Endometrial microvascular endothelial cells (primary cell): Measurements from ENCODE around the gene CACNA1S. TPM values are rescaled to one million over a fixed set of nuclear protein-coding genes. Genes with fewer than 3 reads are reported as not detected.

Source experiments
- in situ Hi-C: cut with HindIII; loops from 2 replicates; pipeline ENCODE4 v1.10.0; 2017; ENCODE audit warnings: low sequenced_read_pairs, low pct_unique_long_range_greater_than_20kb; ENCODE audit errors: inconsistent ontology term
- total RNA-seq: library from RNA; depleted of rRNA; stranded (reverse); fragments of >200 nt; gene quantifications from one replicate; pipeline ENCODE4 v1.2.3, GENCODE V29; 2015; ENCODE audit errors: inconsistent ontology term

CACNA1S gene
- total RNA-seq, 1 donor from 2014 or later, result not detected

GRCh38 chr1:201023517-201023902 lies 88.7 kb downstream of the CACNA1S start, which contains the start of gene KIF21B:
Gene KIF21B, minus strand, starts transcription at chr1:201023714. Its CDS starts 331 bp downstream, at chr1:201023383.
- in situ Hi-C loops, result no loop called here

GRCh38 chr1:201022820-201023516 lies 89.3 kb downstream of the CACNA1S start:
- in situ Hi-C loops, result no loop called here

GRCh38 chr1:201022493-201022819 lies 89.8 kb downstream of the CACNA1S start:
- in situ Hi-C loops, result no loop called here

- in situ Hi-C loops, result no loop called here
Measured at GRCh38 chr1:201021630-201022492, 90.4 kb downstream of the CACNA1S start.

DNA sequence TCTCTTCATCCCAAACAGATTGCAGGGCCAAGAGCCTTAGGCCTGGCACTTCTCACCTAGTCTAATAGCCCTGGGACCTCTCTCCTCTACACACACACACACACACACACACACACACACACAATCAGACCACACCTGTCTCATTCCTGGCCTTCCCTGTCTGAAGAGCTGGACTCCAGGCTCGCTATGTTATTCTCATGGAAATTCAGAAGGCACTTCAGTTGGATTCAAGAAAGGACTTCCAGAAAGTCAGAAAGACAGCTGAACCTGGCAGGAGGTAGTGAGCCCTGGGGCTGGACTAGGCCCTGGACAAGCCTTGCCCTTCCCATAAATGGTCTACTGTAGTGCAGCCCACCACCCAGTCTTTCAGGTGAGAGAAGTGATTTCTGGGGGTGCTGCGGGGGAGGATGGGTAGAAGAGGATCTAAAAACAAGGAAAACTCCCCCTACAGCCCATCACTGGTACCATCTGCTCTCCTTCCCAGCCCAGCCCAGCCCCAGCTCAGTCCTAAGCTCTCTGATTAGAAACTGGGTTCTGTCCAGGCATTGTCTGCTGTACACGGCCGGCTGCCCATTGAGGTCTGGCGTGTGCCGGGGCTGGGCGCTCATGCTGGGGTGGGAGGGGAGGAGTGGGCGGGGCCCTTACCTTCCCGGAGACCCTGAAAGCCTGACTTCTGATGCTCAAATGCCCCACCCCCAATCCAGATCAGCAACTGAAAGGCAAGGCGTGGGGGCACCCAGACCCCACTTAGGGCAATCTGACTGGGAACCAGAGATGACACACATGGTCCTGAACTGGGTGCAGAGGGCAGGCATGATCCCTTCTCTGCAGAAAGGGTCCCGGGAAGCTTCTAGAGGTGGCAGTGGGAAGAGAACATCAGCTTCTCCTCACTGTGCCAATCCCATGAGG lies 91.3 kb downstream of the CACNA1S start:
- in situ Hi-C loops, result no loop called here

DNA sequence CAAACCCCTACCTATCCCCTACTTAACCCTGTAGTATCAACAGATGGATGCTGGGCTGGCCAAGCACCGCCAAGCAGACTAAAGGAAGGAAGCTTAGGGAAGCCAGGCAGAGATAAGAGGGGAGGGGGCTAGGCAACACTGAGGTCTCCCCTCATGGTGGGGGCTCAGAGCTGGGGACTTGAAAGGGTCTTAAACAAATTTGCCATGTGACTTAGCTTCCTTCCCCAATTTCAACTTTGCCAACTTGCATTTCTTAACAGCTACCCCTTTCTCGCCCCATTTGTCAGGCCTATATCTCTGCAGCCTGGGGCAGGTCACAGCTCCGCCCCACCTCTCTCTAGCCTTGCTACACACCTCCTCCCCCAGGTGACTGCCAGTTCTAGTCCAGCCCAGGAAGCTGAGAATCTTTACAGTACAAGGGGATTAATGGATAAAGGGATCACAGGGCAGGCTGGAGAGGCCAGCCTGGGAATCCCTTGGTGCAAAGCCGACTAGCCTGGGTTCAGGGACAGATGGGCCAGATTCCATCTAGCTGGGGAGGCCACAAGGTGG lies 92.1 kb downstream of the CACNA1S start:
- in situ Hi-C loops, result no loop called here

DNA sequence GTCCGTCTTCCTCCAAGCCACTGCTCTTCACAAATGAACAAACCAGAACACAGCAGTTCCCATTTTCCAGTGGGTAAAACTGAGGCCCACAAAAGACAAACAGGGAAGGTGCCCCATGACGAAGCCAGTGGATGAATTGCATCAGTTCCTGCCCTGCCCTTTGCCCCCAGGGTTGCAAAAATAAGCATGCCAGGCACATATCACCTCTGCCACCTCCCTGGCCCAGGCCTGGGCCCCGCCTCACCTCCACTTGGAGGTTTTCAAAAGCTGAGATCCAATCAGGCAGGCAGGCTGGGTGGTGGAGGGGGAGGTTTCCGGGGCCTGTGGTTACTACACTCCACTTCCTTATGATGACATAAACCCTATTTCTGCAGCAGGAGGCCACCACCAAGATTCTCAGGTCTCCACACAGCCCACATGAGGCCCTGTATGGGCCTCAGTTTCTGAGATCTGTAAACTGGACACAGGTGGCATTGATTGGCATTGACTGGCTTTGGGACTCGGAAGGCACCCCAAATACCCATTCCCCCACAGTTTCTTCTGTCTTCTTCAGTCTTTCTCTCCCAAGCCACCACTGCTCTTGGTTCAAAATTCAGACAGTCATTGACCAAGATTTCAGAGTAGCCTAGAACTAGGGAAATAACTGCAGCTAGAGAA lies 92.8 kb downstream of the CACNA1S start:
- in situ Hi-C loops, result no loop called here

DNA sequence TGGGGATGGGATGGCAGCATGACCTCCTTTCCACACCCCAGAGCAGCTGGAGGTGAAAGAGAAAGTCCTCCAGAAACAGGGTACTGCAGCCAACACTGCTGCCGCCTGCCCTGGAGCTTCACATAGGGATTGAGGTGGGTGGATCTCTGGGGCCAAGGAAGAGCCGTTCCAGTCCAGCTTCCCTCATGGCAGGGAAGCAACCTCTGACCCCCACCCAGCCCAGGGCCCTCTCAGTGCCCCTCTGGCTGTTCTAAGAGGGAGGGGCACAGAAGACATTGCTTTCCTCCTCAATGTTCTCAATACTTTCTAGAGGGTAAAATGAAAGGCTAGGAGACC lies 94.4 kb downstream of the CACNA1S start:
- in situ Hi-C loops, result no loop called here

DNA sequence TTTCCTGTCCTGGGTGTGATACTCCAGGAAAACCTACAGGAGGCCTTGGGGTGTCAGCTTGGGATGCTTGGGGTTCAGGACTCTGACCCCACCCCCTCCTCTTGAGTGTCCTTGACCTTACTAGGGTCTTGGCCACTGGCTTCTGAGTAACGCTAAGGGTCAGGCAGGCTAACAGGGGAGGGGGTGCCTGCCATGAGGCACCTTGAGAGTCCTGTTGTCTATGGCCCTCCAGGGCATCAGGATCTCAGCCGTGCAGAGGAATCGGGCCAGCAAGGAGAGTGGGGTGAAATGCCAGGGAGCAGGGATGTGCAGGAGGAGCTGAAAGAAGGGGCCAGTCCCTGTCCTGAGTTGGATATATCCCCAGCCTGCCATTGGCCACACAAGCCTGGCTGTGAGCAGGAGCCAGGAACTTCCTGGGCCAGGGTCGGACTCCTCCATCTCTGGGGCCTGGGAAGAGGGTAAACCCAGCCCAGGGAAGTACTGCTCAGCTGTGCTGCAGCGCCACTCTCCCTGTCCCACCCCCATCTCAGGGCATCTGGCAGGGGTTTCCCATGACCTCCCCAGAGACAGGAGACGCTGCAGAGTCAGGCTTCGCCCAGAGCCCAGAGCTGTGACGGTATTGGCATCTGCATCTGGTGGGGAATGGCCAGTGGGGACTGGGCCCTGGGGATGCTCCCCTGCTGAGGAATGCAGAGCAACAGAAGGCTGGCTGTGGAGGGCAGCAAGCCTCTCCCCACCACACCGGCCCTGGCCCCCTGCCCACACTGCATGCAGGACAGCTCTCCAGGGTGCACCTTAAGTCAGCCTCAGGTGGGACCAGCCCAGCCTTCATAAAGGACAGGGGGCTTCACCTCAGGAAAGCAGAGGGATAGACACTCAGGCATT lies 95.0 kb downstream of the CACNA1S start:
- in situ Hi-C loops, result no loop called here

GRCh38 chr1:201016211-201016651 lies 96.0 kb downstream of the CACNA1S start:
- in situ Hi-C loops, result no loop called here

GRCh38 chr1:201015551-201016091 lies 96.6 kb downstream of the CACNA1S start:
- in situ Hi-C loops, result no loop called here

DNA sequence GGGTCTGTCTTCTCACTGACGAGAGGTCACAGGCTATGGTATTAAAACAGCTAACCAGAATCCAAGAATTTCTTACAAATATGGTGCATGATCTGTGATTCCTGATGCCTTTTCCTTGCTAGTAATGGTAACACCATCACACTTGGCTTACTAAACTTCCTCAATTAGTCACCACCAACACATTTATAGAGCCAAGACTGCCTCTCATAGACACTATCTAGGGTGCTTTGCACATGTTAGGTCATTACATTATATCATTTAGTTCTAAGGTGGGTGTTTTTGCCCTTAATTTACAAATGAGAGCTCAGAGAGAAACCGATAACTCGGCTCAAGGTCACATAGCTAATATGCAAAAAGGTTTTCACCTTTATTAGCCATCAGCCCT lies 97.4 kb downstream of the CACNA1S start:
- in situ Hi-C loops, result no loop called here

DNA sequence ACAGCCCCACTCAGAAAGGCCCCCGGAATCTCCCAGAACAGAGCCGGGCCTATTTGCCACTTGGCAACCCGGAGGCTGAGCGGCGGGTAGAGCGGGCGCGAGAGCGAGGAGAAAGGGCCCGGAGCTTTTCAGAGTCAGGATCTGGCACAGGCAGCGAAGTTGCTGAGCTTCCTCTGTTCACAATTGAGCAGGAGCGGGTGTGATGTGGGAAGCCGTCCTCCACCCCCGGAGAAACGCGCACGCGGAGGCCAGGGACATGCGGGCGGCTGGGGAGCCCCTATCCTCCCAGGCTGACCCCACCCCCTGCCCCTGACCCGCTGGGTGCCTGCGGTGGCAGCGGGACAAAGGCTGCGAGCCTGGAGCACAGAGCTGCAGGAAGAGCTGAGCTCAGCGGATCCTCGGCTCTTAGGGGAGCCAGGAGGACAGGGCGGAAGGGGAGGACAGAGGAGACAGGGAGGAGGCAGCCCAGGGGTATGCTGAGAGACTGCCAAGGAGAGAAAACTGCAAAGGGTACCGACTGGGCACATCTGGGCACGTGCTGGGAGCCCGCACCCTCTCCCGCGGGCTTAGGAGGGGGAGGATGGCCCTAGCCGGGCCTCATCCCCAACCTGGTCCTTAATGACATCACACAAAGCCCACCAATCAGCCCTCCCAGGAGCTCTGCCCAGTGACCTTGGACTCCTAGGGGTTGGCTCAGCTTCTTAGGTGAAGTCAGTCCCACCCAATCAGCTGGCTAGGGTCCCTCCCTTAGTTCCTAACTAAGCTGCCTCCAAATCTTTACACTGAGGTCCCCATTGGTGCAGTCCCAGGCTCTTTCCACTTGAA lies 98.0 kb downstream of the CACNA1S start:
- in situ Hi-C loops, result no loop called here

- in situ Hi-C loops, result no loop called here
Measured at GRCh38 chr1:201013031-201013485, 99.2 kb downstream of the CACNA1S start.

DNA sequence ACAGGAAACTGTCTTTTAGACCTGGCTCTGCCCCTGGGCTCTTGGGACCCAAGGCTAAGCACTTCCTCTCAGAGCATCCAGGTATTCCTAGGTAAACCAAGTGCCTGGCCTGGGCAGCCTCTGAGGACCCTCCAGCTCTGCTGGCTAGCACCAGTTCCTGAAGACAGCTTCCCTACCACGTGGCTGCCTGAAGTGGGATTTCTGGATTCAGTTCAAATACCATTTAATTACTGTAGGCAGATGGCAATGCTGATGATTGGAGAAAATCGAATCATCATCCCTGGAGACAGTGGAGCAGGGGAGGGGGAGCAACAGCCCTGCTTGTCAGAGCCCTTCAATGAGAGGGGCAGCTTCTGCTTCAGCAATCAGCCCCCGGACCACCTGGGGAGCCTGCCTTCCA lies 100.6 kb downstream of the CACNA1S start:
- in situ Hi-C loops, result no loop called here

- in situ Hi-C loops, result no loop called here
Measured at GRCh38 chr1:201009962-201010645, 102.1 kb downstream of the CACNA1S start.
